PC-9 (cell line): Measurements from ENCODE around the gene NHLRC4.

Source experiments
- CTCF ChIP-seq: fragments of 200-600 bp; sonication (generic); conservative IDR thresholded peaks from 2 replicates; pipeline ENCODE4 v1.6.1; 2017; ENCODE audit warnings: mixed run types, antibody characterized with exemption, mild to moderate bottlenecking, moderate library complexity
- EZH2 ChIP-seq: fragments of 200-600 bp; sonication (generic); IDR thresholded peaks from 2 replicates; pipeline ENCODE4 v1.8.0; 2017; ENCODE audit warnings: antibody characterized with exemption, low read depth

GRCh38 chr16:551210-551609, 15.6 kb upstream of the NHLRC4 start:
- TF ChIP-seq CTCF (no peak), EZH2 (no peak)
